GM18868 (cell line): ENCODE data around the gene SP140L.
"Not testable (repeated sequence)": the region's sequence is repeated elsewhere in the genome, so short reads cannot be mapped to it uniquely, and the experiment has no call there.

Experiments
- ATAC-seq: cut with Tn5 transposase; IDR thresholded peaks from one replicate; pipeline ENCODE4 v1.9.1; 2021; ENCODE audit warnings: mild to moderate bottlenecking, moderate library complexity; ENCODE audit not compliant: unreplicated experiment

SP140L gene

GRCh38 chr2:230323385-230324106, 3.4 kb upstream of the SP140L start:
- no peak for ATAC-seq

- no peak for ATAC-seq
Observed at GRCh38 chr2:230324503-230324902, 2.5 kb upstream of the SP140L start.

- no peak for ATAC-seq
Observed at GRCh38 chr2:230325316-230326243, 1.4 kb upstream of the SP140L start.

GRCh38 chr2:230327418-230328154, 593 bp downstream of the SP140L start:
- ATAC-seq, result peak; percentile 66

- no peak for ATAC-seq
Observed at GRCh38 chr2:230328155-230328458, 1.1 kb downstream of the SP140L start.

GRCh38 chr2:230329946-230330605, 3.1 kb downstream of the SP140L start:
- no peak for ATAC-seq

- no peak for ATAC-seq
Observed at GRCh38 chr2:230330725-230331124, 3.7 kb downstream of the SP140L start.

- ATAC-seq, result no peak
Observed at GRCh38 chr2:230335461-230335863, 8.5 kb downstream of the SP140L start.

- no peak for ATAC-seq
Observed at GRCh38 chr2:230335864-230336506, 9.0 kb downstream of the SP140L start.

GRCh38 chr2:230341936-230342528, 15.0 kb downstream of the SP140L start:
- ATAC-seq, result not testable (repeated sequence)

GRCh38 chr2:230343041-230343624, 16.1 kb downstream of the SP140L start:
- ATAC-seq, result not testable (repeated sequence)

- no peak for ATAC-seq
Observed at GRCh38 chr2:230343747-230344146, 16.8 kb downstream of the SP140L start.

GRCh38 chr2:230346465-230346864, 19.5 kb downstream of the SP140L start:
- no peak for ATAC-seq

- no peak for ATAC-seq
Observed at GRCh38 chr2:230346921-230347533, 20.0 kb downstream of the SP140L start.

- peak; percentile 70 for ATAC-seq
Observed at GRCh38 chr2:230347659-230348305, 20.8 kb downstream of the SP140L start.

GRCh38 chr2:230348787-230349186, 21.8 kb downstream of the SP140L start:
- ATAC-seq, result no peak

- ATAC-seq, result no peak
Observed at GRCh38 chr2:230356084-230356483, 29.1 kb downstream of the SP140L start.

GRCh38 chr2:230358305-230358704, 31.3 kb downstream of the SP140L start:
- no peak for ATAC-seq

- no peak for ATAC-seq
Observed at GRCh38 chr2:230360028-230360427, 33.0 kb downstream of the SP140L start.
